GM10266 (cell line): ENCODE results near the gene VIPR2.

Experiments
- DNase-seq: peaks from one replicate; pipeline ENCODE4 v3.0.0; 2012; ENCODE audit errors: extremely low spot score
- TF ChIP-seq, protein P1 (sequence below): IDR thresholded peaks from 2 replicates; pipeline ENCODE4 v1.5.1; 2012; ENCODE audit warnings: mild to moderate bottlenecking, low read depth; ENCODE audit not compliant: control insufficient read depth, insufficient read depth; ENCODE audit errors: missing control alignments

VIPR2 gene

DNA sequence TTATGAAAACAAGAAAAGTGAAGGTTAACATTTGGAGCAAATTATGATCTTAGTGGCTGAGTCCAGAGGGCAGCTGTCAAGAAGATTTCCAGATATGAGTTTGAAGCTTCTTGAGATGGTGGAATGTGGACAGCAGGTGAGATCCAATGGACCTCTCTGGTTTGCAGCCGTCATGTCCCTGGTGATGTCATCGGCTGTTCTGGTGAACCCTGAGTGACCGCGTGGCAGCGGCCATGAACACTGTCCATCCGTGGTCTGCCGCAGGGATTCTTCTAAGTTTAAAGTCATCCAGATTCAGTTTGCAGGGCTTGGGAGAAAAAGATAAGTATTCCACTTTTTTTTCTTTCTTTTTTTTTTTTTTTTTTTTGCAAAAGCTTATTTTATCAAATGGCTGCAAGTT is 15.8 kb upstream of the VIPR2 start:
- TF ChIP-seq, protein P1, sequence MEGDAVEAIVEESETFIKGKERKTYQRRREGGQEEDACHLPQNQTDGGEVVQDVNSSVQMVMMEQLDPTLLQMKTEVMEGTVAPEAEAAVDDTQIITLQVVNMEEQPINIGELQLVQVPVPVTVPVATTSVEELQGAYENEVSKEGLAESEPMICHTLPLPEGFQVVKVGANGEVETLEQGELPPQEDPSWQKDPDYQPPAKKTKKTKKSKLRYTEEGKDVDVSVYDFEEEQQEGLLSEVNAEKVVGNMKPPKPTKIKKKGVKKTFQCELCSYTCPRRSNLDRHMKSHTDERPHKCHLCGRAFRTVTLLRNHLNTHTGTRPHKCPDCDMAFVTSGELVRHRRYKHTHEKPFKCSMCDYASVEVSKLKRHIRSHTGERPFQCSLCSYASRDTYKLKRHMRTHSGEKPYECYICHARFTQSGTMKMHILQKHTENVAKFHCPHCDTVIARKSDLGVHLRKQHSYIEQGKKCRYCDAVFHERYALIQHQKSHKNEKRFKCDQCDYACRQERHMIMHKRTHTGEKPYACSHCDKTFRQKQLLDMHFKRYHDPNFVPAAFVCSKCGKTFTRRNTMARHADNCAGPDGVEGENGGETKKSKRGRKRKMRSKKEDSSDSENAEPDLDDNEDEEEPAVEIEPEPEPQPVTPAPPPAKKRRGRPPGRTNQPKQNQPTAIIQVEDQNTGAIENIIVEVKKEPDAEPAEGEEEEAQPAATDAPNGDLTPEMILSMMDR, result no peak
- DNase-seq, result no peak

DNA sequence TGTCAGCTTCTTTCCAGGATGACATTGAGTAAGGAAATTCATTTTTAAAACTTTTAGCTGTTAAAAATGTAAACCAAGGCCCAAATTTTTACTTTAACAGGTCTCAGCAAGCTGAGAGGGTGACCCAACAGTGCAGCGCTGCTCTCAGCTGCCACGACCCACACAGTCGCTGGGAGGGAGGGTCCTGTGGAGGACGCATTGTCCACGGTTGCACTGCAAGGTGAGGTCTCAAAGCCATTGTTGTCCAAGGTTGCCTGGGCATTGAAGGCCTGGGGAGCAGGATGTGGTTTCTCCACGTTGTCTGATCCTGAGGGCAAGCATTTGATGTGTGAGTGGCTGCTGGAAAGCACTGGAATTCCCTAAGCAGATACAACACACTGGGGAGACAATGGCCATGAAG is 15.1 kb upstream of the VIPR2 start:
- no peak for DNase-seq
- TF ChIP-seq, protein P1, result no peak

DNA sequence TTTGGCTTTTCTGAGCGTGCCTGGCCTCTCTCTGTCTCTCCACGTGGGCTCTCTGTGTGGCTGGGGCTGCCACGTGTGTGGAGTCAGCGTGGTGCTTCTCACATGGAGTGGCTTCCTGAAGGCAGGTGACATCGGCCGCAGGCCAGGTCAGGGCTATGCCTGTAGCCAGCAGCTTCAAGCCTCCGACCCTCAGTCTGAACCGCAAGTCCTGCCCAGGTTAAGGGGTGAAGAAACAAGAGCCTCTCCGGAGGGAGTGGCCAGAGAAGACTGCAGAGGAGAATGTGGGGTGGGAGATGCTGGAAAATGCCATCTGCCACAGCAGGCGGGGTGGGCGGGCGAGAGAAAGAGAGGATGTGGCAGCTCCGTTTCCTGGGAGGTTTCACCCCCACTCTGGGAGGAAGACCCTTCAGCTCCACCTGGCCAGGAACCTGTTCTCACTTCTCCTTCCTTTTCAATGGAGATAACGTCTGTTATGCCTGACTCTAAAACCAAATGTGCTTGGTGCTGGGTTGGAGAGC is 14.3 kb upstream of the VIPR2 start:
- TF ChIP-seq, protein P1, result no peak
- DNase-seq, result no peak

DNA sequence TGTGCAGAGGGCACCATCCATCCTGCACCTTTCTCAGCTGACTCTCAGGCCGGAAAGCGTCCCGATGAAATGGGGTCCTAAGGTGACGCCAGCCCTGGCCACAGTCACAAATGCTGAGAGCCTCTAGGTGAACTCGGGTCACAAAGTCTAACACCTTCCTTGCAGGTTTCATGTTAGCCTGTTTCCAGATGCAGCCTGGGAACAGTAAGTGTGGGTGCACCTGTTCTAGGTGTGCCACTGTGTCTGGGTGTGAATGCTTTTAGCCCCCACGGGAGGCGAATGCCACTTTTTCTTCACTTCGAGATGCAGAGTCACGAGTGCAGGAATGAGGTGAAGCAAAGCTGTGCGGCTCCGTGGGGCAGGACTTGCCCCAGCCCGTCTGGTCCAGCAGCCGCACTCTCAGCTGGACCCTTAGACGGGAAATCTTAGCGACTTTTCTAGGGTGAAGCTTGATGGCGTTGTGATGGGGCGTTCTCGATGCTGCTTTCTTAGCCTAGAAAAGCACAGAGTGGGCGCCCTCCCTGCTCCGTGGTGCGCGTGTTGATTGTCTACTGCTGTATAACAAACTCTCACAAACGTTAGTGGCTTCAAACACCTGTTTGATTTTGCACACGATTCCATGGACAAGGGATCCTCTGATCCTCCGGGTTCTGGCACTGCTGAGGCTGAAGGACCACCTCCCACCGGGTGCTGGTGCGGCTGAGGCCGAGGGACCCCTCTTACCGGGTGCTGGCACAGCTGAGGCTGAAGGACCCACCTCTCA is 13.6 kb upstream of the VIPR2 start:
- DNase-seq, result no peak
- TF ChIP-seq, protein P1, result no peak

DNA sequence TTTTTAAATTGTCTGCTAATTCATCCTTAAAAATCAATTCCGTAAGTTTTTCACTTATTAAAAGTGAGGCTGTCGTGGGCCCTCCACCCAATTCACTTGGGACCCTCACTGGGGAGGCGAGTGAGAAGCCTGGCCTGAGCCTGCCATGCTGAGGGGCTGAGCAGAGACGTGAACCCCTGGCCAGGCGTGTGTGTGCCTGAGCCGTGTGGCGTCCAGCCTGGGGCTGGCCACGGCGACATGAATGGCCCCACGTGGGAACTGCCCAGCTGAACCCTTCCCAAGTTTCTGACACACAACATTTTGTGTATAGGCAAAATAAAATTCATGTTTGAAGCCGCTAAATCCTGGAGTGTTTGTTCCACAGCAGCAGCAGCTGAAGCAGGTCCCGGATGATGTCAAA is 13.0 kb upstream of the VIPR2 start:
- DNase-seq, result no peak
- TF ChIP-seq, protein P1, result no peak

DNA sequence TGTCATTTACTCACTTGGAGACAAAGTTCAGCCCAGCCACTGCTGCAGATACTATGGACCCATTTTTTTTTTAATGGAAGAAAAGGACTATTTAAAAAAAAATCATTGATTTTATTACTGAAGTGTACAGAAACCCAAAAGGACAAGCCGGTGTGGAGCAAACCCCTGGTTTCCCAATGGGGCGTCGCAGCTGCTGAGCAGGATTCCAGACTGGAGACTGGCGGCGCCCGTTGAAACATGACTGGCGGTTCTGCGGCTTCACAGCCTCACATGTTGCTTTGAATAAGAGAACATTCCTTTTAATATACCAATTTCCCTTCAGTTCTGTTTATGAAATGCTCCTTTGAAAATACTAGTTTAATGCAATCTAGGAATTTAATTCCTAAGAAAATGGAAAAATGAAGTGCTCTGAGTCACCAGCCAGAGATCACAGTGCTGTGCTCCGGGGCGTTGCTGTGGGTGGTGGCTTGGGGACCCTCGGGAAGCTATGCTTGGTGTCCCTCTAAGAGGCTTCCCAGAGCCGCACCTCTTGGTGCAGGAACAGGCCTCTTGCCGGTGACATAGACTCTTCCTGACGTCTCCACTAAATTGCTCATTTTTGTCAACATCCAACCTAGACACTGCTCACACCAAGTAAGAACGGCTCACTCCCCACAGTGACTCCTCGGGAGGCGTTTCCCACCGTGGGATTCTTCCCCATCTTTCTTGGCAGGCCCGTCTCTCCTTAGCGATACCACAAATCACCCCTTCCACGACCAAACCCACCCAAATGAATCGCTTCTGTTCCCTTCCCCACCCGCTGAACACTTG is 12.0 kb upstream of the VIPR2 start:
- TF ChIP-seq, protein P1, result no peak
- no peak for DNase-seq

DNA sequence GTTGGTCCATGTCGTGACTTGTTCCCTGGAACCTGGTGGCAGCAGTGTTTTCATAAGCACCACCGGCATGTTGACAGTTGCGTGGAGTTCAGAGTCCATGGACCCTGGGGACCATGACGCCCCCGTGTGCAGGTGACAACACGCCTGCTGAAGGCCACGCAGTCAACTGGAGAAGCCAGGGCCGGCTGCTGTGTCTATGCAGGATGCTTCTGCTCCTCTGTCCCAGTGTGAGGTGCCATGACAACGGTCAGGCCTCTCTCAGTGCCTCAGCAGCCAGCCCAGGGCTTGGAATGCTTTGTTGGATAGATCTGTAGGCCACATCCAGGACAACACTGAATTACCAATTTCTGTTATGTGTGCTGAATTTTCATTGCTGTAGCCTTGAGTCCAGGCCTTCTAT is 10.7 kb upstream of the VIPR2 start:
- TF ChIP-seq, protein P1, result no peak

More for the DNA sequence above, 10.7 kb upstream of the VIPR2 start:
- no peak for DNase-seq
